IMR-90 (cell line): ENCODE results near the gene PCBP3. TPM values are rescaled to one million over a fixed set of nuclear protein-coding genes. Genes with fewer than 3 reads are reported as not detected.

Experiments used
- ATAC-seq: fragments of 200-7000 bp; cut with Tn5 transposase; 2 replicates; pipeline ENCODE4 v1.9.1; 2020; ENCODE audit warnings: low read depth, mild to moderate bottlenecking, moderate library complexity
- BruUV-seq: library from RNA; stranded (reverse); fragments of 400-500 nt; replicated peaks from 2 replicates; lab custom pipeline; 2021; lab: Mats Ljungman, UMichigan
- CTCF ChIA-PET: fragments of 300-600 bp; formaldehyde crosslinking; extraction: SDS; loops from one replicate; lab custom pipeline; 2021; ENCODE audit warnings: antibody characterized with exemption; lab: Yijun Ruan, JAX
- POLR2A ChIA-PET: fragments of 300-600 bp; sonication (Branson Sonifier 250); formaldehyde crosslinking; loops from one replicate; lab custom pipeline; 2022; ENCODE audit warnings: antibody characterized with exemption; ENCODE audit not compliant: unreplicated experiment; lab: Charles Lee
- DNase-seq: peaks from one replicate; pipeline ENCODE4 v3.0.0; 2013
- H2AFZ ChIP-seq: replicated peaks from 2 replicates; pipeline ENCODE3; 2013; ENCODE audit warnings: low read length, mild to moderate bottlenecking; ENCODE audit not compliant: poor library complexity
- H2AK5ac ChIP-seq: 2 replicates; pipeline ENCODE4 v1.6.1; 2013; ENCODE audit warnings: low read depth, low read length, inconsistent platforms
- H2AK9ac ChIP-seq: replicated peaks from 2 replicates; pipeline ENCODE3; 2013; ENCODE audit warnings: mild to moderate bottlenecking, low read depth, low read length, moderate library complexity; ENCODE audit not compliant: poor library complexity
- H2BK120ac ChIP-seq: 2 replicates; pipeline ENCODE4 v1.6.1; 2013; ENCODE audit warnings: low read depth, low read length, inconsistent platforms
- H2BK15ac ChIP-seq: 3 replicates; pipeline ENCODE4 v1.6.1; 2013; ENCODE audit warnings: low read depth, low read length, inconsistent platforms
- H2BK20ac ChIP-seq: 2 replicates; pipeline ENCODE4 v1.6.1; 2013; ENCODE audit warnings: low read depth, mild to moderate bottlenecking, inconsistent platforms, low read length, moderate library complexity
- H2BK5ac ChIP-seq: 2 replicates; pipeline ENCODE4 v1.6.1; 2013; ENCODE audit warnings: mild to moderate bottlenecking, low read depth, low read length, inconsistent platforms; ENCODE audit not compliant: poor library complexity, severe bottlenecking
- H3K14ac ChIP-seq: replicated peaks from 2 replicates; pipeline ENCODE4 v1.6.1; 2013; ENCODE audit warnings: low read depth, low read length, inconsistent platforms
- H3K18ac ChIP-seq: 2 replicates; pipeline ENCODE4 v1.6.1; 2013; ENCODE audit warnings: low read depth, low read length, control low read depth
- H3K23ac ChIP-seq: 2 replicates; pipeline ENCODE4 v1.6.1; 2013; ENCODE audit warnings: low read depth, low read length, inconsistent platforms
- H3K27ac ChIP-seq: 2 replicates; pipeline ENCODE4 v1.5.1; 2013; ENCODE audit warnings: mild to moderate bottlenecking, control low read depth, low read length; ENCODE audit not compliant: insufficient read depth
- H3K27me3 ChIP-seq: 2 replicates; pipeline ENCODE4 v1.6.1; 2013; ENCODE audit warnings: low read length; ENCODE audit not compliant: control insufficient read depth, insufficient read depth
- H3K36me3 ChIP-seq: 2 replicates; pipeline ENCODE4 v1.6.1; 2013; ENCODE audit warnings: low read length, mixed read lengths; ENCODE audit not compliant: control insufficient read depth, insufficient read depth
- H3K4ac ChIP-seq: 2 replicates; pipeline ENCODE4 v1.6.1; 2013; ENCODE audit warnings: low read depth, low read length, inconsistent platforms
- H3K4me1 ChIP-seq: 2 replicates; pipeline ENCODE4 v1.6.1; 2013; ENCODE audit warnings: low read length, mixed read lengths; ENCODE audit not compliant: control insufficient read depth, insufficient read depth
- H3K4me2 ChIP-seq: 2 replicates; pipeline ENCODE4 v1.6.1; 2013; ENCODE audit warnings: low read depth, mild to moderate bottlenecking, control low read depth, low read length, moderate library complexity
- H3K4me3 ChIP-seq: 2 replicates; pipeline ENCODE4 v1.5.1; 2013; ENCODE audit warnings: low read depth, mild to moderate bottlenecking, control low read depth, low read length, moderate library complexity; ENCODE audit not compliant: insufficient read depth
- H3K56ac ChIP-seq: 2 replicates; pipeline ENCODE4 v1.6.1; 2013; ENCODE audit warnings: low read length, inconsistent platforms; ENCODE audit not compliant: insufficient read depth; ENCODE audit errors: extremely low read depth
- H3K79me1 ChIP-seq, 2 experiments: 2 replicates each; pipeline ENCODE4 v1.6.1; 2013; ENCODE audit warnings: low read length in 2 of 2, inconsistent platforms in 1 of 2, low read depth in 1 of 2
- H3K9ac ChIP-seq: 2 replicates; pipeline ENCODE4 v1.6.1; 2013; ENCODE audit warnings: low read depth, low read length, control low read depth
- H3K9me1 ChIP-seq: 2 replicates; pipeline ENCODE4 v1.6.1; 2013; ENCODE audit warnings: low read length, inconsistent platforms; ENCODE audit not compliant: insufficient read depth
- H3K9me3 ChIP-seq: 2 replicates; pipeline ENCODE4 v1.6.1; 2013; ENCODE audit warnings: low read length; ENCODE audit not compliant: control insufficient read depth, insufficient read depth
- H4K20me1 ChIP-seq: 2 replicates; pipeline ENCODE4 v1.6.1; 2013; ENCODE audit warnings: low read length, inconsistent platforms; ENCODE audit not compliant: insufficient read depth
- H4K5ac ChIP-seq: 2 replicates; pipeline ENCODE4 v1.6.1; 2013; ENCODE audit warnings: mild to moderate bottlenecking, low read depth, low read length, control low read depth
- H4K8ac ChIP-seq, 2 experiments: 2 replicates each; pipeline ENCODE4 v1.6.1; 2013; ENCODE audit warnings: low read depth in 2 of 2, low read length in 2 of 2, control low read depth in 1 of 2, inconsistent platforms in 1 of 2
- H4K91ac ChIP-seq: 2 replicates; pipeline ENCODE4 v1.6.1; 2013; ENCODE audit warnings: low read depth, low read length, inconsistent platforms; ENCODE audit not compliant: insufficient read depth
- BHLHE40 ChIP-seq: fragments of 150-350 bp; IDR thresholded peaks from 2 replicates; pipeline ENCODE4 v1.6.1; 2016; ENCODE audit warnings: mild to moderate bottlenecking, low read depth, low read length
- MAFK ChIP-seq: IDR thresholded peaks from 2 replicates; pipeline ENCODE4 v1.6.1; 2012; ENCODE audit warnings: low read depth, low read length, improper control_type of control experiment
- WGBS, 2 experiments: methylation state at CpG; one replicate each; pipeline versions ENCODE4 v1.1.5 to v1.1.7; 2013; ENCODE audit warnings: missing lambda C conversion rate in 2 of 2; ENCODE audit not compliant: insufficient read length in 1 of 2; ENCODE audit errors: extremely low coverage in 2 of 2; 5-methylcytosine and 5-hydroxymethylcytosine counted together
- dilution Hi-C: fragments of 300-500 bp; cut with HindIII; formaldehyde crosslinking; loops from one replicate; pipeline ENCODE4 v1.14.3; 2018; ENCODE audit warnings: low sequenced_read_pairs; ENCODE audit not compliant: unreplicated experiment
- in situ Hi-C: fragments of 300-500 bp; cut with MboI; formaldehyde crosslinking; loops from 3 replicates; pipeline ENCODE4 v1.14.3; 2019; ENCODE audit warnings: low sequenced_read_pairs, inconsistent platforms, mixed read lengths
- intact Hi-C: fragments of 100-400 bp; cut with micrococcal nuclease; formaldehyde crosslinking; loops from 2 replicates; pipeline ENCODE4 v1.10.0; 2022
- polyA plus RNA-seq, 3 experiments: library from polyadenylated mRNA; depleted of rRNA; stranded (reverse); fragments of >200 nt; gene quantifications; 2 replicates each; pipeline ENCODE4 v1.2.3, GENCODE V29; 2012; ENCODE audit warnings: low replicate concordance in 1 of 3
- total RNA-seq: library from RNA; depleted of rRNA; stranded (reverse); fragments of >200 nt; gene quantifications from 2 replicates; pipeline ENCODE4 v1.2.3, GENCODE V29; 2012
- TF ChIP-seq, protein P1 (sequence below): conservative IDR thresholded peaks from 2 replicates; pipeline ENCODE4 v1.5.1; 2012; ENCODE audit warnings: mild to moderate bottlenecking, low read depth, low read length, improper control_type of control experiment

The PCBP3 gene
- total and polyA plus RNA-seq, 2 of the 4 experiments (the other 2 are of a cell fraction): 2.9 to 3.9 TPM

DNA sequence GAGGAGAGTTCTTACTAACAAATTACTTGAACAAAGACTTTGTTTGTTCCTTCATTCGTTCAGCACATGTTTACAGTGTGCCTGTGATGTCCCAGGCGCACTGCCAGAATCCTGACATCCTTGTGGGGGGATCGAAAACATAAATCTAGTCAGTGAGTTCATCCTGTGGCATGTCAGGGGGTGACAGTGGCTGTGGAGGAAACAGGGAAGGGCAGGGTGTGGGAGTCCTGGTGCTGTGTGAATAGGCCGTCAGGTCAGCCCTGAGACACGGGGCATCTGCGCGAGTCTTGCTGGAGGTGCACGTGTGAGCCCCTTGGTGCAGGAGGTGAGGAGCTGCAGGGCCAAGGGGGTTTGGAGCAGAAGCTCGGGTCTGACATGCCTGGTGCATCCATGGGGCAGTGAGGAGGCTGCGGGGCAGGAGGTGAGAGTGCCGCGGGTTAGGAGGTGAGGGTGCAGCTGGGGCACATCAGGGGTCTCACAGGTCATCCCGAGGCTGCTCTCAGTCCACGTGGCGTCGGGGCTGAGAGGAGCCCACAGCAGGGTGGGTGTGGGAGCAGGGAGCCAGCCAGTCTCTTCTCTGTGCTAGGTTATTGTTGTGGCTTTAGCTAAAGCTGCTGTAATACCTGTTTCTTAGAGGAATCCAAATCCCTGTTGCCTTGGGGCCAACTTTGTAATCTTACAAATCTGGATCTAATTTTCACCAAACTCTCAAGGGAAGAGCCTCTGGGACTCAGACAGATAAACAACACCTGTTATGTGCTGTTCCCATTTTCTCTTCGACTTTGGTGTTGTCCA is 93.4 kb downstream of the PCBP3 start (continued):
- TF ChIP-seq MAFK: no peak

DNA sequence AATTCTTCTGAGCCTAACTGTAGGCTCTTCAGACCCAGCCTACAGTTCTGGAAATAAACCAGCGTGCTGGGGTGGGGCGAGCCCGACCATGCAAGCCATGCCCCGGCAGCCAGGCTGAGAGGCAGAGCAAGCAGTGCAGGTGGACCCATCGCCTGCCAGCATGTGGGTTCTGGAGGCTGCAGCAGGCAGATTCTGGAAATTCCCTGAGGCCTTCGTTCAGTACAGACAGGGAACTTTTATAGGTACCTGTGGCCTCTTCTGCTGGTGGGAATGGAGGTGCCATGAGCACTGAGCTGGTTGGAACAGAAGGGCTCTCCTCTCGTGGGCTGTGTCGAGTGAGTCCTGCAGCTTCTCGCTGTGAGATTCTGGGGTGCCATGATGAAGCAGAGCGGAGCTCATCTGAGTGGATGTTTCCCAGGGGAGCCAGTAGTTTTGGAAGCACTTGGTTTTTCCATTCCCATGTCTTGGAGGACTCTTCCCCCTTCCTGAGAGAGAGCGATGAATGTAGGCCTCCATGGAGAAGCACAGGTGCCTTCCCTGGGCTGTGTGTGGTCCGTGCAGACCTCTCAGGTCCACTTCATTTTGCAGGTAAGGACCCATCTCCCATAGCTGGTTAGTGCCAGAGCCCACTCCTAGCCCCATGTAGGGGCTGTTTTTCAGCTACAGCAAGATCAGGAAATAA is 94.1 kb downstream of the PCBP3 start:
- no peak overlapping the region for H4K5ac ChIP-seq
- H3K27ac ChIP-seq: no peak overlapping the region
- no peak overlapping the region for H3K56ac ChIP-seq
- no TSS peak for BruUV-seq
- TF ChIP-seq, protein P1, sequence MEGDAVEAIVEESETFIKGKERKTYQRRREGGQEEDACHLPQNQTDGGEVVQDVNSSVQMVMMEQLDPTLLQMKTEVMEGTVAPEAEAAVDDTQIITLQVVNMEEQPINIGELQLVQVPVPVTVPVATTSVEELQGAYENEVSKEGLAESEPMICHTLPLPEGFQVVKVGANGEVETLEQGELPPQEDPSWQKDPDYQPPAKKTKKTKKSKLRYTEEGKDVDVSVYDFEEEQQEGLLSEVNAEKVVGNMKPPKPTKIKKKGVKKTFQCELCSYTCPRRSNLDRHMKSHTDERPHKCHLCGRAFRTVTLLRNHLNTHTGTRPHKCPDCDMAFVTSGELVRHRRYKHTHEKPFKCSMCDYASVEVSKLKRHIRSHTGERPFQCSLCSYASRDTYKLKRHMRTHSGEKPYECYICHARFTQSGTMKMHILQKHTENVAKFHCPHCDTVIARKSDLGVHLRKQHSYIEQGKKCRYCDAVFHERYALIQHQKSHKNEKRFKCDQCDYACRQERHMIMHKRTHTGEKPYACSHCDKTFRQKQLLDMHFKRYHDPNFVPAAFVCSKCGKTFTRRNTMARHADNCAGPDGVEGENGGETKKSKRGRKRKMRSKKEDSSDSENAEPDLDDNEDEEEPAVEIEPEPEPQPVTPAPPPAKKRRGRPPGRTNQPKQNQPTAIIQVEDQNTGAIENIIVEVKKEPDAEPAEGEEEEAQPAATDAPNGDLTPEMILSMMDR: no peak
- no peak for TF ChIP-seq BHLHE40
- intact Hi-C loops: no loop called here
- ATAC-seq: no peak
- H4K8ac ChIP-seq: no peak overlapping the region
- no peak overlapping the region for H3K4ac ChIP-seq
- 81% methylated on average over 7 of the region's 12 CpGs; no CpG with 5 or more reads in 1 of the 2 experiments for WGBS, 2 experiments
- in situ Hi-C loops: no loop called here
- H4K20me1 ChIP-seq: no peaks in the 10 kb centered on the region; the same call in none of the 2 replicates
- dilution Hi-C loops: no loop called here
- H3K9me3 ChIP-seq: no peaks in the 10 kb centered on the region
- no peaks in the 10 kb centered on the region for H3K36me3 ChIP-seq
- DNase-seq: no peak
- H3K4me3 ChIP-seq: no peak overlapping the region
- H3K9ac ChIP-seq: no peak overlapping the region
- no peaks in the 10 kb centered on the region for H3K4me1 ChIP-seq
- POLR2A ChIA-PET: no interaction called here
- CTCF ChIA-PET: no interaction called here
- peaks cover 3% of the 10 kb centered on the region; the same call in 1 of the 2 replicates for H3K9me1 ChIP-seq
- no peak overlapping the region for H2BK20ac ChIP-seq
- no peak overlapping the region for H4K91ac ChIP-seq
- H2AK9ac ChIP-seq: no peak overlapping the region
- no peaks in the 10 kb centered on the region for H3K79me1 ChIP-seq
- no peaks in the 10 kb centered on the region for H3K27me3 ChIP-seq
- no peak overlapping the region for H3K18ac ChIP-seq
- no peak overlapping the region for H3K23ac ChIP-seq
- no peak overlapping the region for H2BK15ac ChIP-seq
- no peak overlapping the region for H2AK5ac ChIP-seq
- no peak overlapping the region for H2BK120ac ChIP-seq
- H2AFZ ChIP-seq: no peak overlapping the region
- H2BK5ac ChIP-seq: no peak overlapping the region
- no peak overlapping the region for H3K14ac ChIP-seq
- no peak overlapping the region for H3K4me2 ChIP-seq
